Hepatocyte (in vitro differentiated cells): ENCODE results near the gene CD8B. TPM values are rescaled to one million over a fixed set of nuclear protein-coding genes. Genes with fewer than 3 reads are reported as not detected.

Experiments
- DNase-seq: peaks from one replicate; pipeline ENCODE4 v3.0.0-alpha.2; 2016; ENCODE audit warnings: low spot score
- H2AFZ ChIP-seq: fragments of 200-600 bp; sonication (generic); 2 replicates; pipeline ENCODE4 v1.6.0; 2016; ENCODE audit warnings: antibody characterized with exemption, mild to moderate bottlenecking
- H3K27ac ChIP-seq: fragments of 200-600 bp; sonication (generic); 2 replicates; pipeline ENCODE4 v1.5.1; 2016; ENCODE audit warnings: mild to moderate bottlenecking
- H3K27me3 ChIP-seq: fragments of 200-600 bp; sonication (generic); 2 replicates; pipeline ENCODE4 v1.6.1; 2016
- H3K36me3 ChIP-seq: fragments of 200-600 bp; sonication (generic); replicated peaks from 2 replicates; pipeline ENCODE4 v1.5.1; 2016; ENCODE audit warnings: low read depth; ENCODE audit not compliant: insufficient read depth
- H3K4me1 ChIP-seq: fragments of 200-600 bp; sonication (generic); 2 replicates; pipeline ENCODE4 v1.5.1; 2016; ENCODE audit warnings: mild to moderate bottlenecking, moderate library complexity; ENCODE audit not compliant: insufficient read depth
- H3K4me2 ChIP-seq: fragments of 200-600 bp; sonication (generic); 2 replicates; pipeline ENCODE4 v1.6.0; 2016
- H3K4me3 ChIP-seq: fragments of 200-600 bp; sonication (generic); 2 replicates; pipeline ENCODE4 v1.5.1; 2016; ENCODE audit warnings: mild to moderate bottlenecking
- H3K79me2 ChIP-seq: fragments of 200-600 bp; sonication (generic); 2 replicates; pipeline ENCODE4 v1.6.0; 2017; ENCODE audit warnings: mild to moderate bottlenecking
- H3K9me2 ChIP-seq: fragments of 200-600 bp; sonication (generic); replicated peaks from 2 replicates; pipeline ENCODE4 v1.6.0; 2017; ENCODE audit warnings: mild to moderate bottlenecking; ENCODE audit not compliant: insufficient read depth
- H3K9me3 ChIP-seq: fragments of 200-600 bp; sonication (generic); 2 replicates; pipeline ENCODE4 v1.5.1; 2016; ENCODE audit warnings: low read depth, mild to moderate bottlenecking
- H4K20me1 ChIP-seq: fragments of 200-600 bp; sonication (generic); 2 replicates; pipeline ENCODE4 v1.6.0; 2016; ENCODE audit warnings: mild to moderate bottlenecking; ENCODE audit not compliant: insufficient read depth, poor library complexity, severe bottlenecking
- EZH2 ChIP-seq: fragments of 200-600 bp; sonication (generic); IDR thresholded peaks from 2 replicates; pipeline ENCODE4 v1.6.1; 2016; ENCODE audit warnings: antibody characterized with exemption, mild to moderate bottlenecking, borderline replicate concordance
- EZH2phosphoT487 ChIP-seq: fragments of 200-600 bp; sonication (generic); IDR thresholded peaks from one replicate; pipeline ENCODE4 v1.6.1; 2018; ENCODE audit warnings: antibody characterized with exemption, mild to moderate bottlenecking, low read depth, moderate library complexity; ENCODE audit not compliant: unreplicated experiment, severe bottlenecking
- WGBS: methylation state at CpG from one replicate; pipeline ENCODE4 v1.1.6; 2016; ENCODE audit warnings: low lambda C conversion rate; ENCODE audit errors: missing lambda C conversion rate; 5-methylcytosine and 5-hydroxymethylcytosine counted together
- polyA plus RNA-seq: library from polyadenylated mRNA; unstranded; fragments of >200 nt; fragmentation: Nextera tagmentation; extraction: Ambion mirVana; gene quantifications from 2 replicates; pipeline ENCODE4 v1.2.1, GENCODE V29; 2016
- total RNA-seq: library from RNA; depleted of rRNA; stranded (reverse); fragments of >200 nt; gene quantifications from 2 replicates; pipeline ENCODE4 v1.2.3, GENCODE V29; 2014
- TF ChIP-seq, protein P1 (sequence below): fragments of 200-600 bp; sonication (generic); IDR thresholded peaks from 2 replicates; pipeline ENCODE4 v1.5.1; 2016; ENCODE audit warnings: antibody characterized with exemption, mild to moderate bottlenecking; ENCODE audit not compliant: poor library complexity

CD8B gene
- total and polyA plus RNA-seq, 2 experiments from 2014 or later, result 1.00 to 3.0 TPM

DNA sequence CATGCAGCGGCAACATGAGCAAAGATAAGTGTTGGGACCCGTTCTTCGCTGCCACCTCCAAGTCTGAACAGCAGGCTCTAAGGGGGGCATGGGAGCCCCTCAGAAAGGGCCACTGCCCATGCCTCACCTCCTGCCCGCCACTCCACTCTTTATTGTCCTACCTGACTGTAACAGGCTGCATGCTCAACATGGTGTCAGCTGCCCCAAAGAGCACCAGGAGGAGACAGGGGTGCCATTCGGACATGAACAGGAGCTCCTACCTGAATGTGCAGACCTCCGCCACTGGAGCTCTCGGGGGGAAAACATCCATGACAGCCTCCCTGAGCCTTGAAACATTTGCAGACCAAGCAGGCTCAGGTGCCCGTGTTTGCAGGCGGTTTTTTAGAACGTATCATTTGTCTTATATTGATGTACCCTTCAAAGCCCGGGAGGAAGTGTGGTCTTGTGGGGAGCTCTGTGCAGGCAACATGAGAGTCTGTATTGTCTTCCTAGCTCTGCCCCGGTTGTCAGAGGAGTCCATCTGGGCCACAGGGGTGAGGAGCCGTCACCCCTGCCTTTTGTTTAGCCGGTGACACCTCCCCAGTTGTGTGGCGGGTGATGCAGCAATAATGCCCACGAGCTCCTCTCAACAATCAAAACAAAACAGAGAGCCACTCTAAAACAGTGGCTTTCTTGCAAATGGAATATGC is 35.8 kb downstream of the CD8B start:
- 93% methylated on average over 16 of the region's 16 CpGs for WGBS
- Histone ChIP-seq H3K27ac (no peak overlapping the region), H2AFZ (no peak overlapping the region), H3K4me3 (no peak overlapping the region), H3K79me2 (no peaks in the 10 kb centered on the region), H3K9me2 (no peaks in the 10 kb centered on the region), H3K4me2 (no peak overlapping the region), H3K4me1 (no peaks in the 10 kb centered on the region), H3K36me3 (no peaks in the 10 kb centered on the region), H3K27me3 (no peaks in the 10 kb centered on the region), H4K20me1 (no peaks in the 10 kb centered on the region), H3K9me3 (no peaks in the 10 kb centered on the region)
- no peak for DNase-seq
- TF ChIP-seq EZH2phosphoT487, result no peak
- TF ChIP-seq, protein P1, sequence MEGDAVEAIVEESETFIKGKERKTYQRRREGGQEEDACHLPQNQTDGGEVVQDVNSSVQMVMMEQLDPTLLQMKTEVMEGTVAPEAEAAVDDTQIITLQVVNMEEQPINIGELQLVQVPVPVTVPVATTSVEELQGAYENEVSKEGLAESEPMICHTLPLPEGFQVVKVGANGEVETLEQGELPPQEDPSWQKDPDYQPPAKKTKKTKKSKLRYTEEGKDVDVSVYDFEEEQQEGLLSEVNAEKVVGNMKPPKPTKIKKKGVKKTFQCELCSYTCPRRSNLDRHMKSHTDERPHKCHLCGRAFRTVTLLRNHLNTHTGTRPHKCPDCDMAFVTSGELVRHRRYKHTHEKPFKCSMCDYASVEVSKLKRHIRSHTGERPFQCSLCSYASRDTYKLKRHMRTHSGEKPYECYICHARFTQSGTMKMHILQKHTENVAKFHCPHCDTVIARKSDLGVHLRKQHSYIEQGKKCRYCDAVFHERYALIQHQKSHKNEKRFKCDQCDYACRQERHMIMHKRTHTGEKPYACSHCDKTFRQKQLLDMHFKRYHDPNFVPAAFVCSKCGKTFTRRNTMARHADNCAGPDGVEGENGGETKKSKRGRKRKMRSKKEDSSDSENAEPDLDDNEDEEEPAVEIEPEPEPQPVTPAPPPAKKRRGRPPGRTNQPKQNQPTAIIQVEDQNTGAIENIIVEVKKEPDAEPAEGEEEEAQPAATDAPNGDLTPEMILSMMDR, result no peak
- TF ChIP-seq EZH2, result no peak

DNA sequence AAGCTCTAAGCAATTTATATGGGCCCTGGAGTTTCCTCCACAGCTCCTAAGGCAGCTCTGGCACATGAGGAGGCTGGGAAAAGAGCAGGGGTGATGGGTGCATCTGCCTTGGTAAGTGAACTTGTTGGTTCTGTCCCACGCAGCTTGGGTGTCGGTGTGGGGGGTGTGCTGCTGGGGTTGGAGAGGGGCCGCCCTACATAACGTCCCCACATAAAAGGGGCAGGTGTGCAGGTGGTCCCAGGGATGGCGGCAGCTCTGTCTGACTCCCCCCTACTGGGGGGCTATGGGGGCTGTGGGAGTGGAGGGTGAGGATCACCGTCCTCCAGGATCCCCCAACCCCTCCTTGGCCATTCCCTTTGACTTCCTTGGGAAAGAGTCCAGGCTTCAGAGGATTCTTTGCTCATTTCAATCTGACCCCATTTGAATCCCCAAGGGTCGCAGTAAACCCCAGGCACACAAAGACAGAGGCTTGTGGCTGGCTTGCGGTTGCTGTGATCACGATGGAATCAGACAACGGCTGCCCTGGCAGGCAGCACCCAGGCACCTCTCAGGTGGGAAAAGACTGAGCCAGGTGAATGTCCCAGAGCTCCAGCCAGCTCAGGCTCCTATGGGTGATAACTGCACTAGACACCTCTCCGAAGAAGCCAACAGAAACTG is 36.5 kb downstream of the CD8B start:
- no peaks in the 10 kb centered on the region for H3K4me1 ChIP-seq
- H3K79me2 ChIP-seq, result no peaks in the 10 kb centered on the region
- no peak overlapping the region for H2AFZ ChIP-seq
- no peaks in the 10 kb centered on the region for H3K27me3 ChIP-seq
- no peaks in the 10 kb centered on the region for H3K36me3 ChIP-seq
- no peak overlapping the region for H3K4me2 ChIP-seq
- no peaks in the 10 kb centered on the region for H3K9me3 ChIP-seq
- no peak overlapping the region for H3K4me3 ChIP-seq
- DNase-seq, result no peak
- H3K9me2 ChIP-seq, result no peaks in the 10 kb centered on the region
- no peak overlapping the region for H3K27ac ChIP-seq
- 93% methylated on average over 9 of the region's 11 CpGs for WGBS
- H4K20me1 ChIP-seq, result no peaks in the 10 kb centered on the region
- TF ChIP-seq, protein P1, result no peak
- no peak for TF ChIP-seq EZH2
- TF ChIP-seq EZH2phosphoT487, result no peak

DNA sequence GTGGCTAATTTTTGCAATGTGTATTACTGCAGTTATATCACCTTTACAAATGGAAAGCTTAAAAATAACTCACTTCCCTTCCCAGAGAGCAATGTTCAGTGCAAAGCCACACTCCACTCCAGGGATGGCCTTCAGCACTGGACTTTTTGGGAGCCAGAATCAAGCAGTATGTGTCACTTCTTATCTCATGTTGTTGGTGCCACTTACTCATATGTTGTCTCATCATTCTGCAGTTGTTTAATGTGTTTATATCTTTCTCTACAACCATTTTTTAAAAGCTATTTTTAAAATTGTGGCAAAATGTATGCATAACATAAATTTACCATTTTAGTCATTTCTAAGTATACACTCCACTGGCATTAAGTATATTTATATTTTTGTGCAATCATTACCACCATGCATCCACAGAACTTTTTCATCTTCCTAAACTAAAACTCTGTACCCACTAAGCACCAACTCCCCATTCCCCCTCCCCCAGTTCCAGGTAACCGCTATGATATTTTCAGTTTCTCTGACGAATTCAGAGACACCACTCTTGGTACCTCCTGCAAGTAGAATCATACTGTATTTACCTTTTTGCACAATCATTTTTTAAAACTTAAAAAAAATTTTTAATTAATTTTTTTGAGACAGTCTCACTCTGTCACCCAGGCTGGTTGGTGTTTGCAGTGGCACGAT is 38.9 kb downstream of the CD8B start:
- no peak overlapping the region for H3K4me3 ChIP-seq
- no peaks in the 10 kb centered on the region for H3K27me3 ChIP-seq
- H2AFZ ChIP-seq, result no peak overlapping the region
- WGBS, result 93% methylated on average over 3 of the region's 3 CpGs
- no peaks in the 10 kb centered on the region for H4K20me1 ChIP-seq
- H3K4me1 ChIP-seq, result peaks cover 6% of the 10 kb centered on the region
- H3K4me2 ChIP-seq, result no peak overlapping the region
- no peaks in the 10 kb centered on the region for H3K36me3 ChIP-seq
- H3K27ac ChIP-seq, result no peak overlapping the region
- no peak for DNase-seq
- no peaks in the 10 kb centered on the region for H3K9me3 ChIP-seq
- H3K9me2 ChIP-seq, result no peaks in the 10 kb centered on the region
- no peaks in the 10 kb centered on the region for H3K79me2 ChIP-seq
- TF ChIP-seq EZH2phosphoT487 (no peak), EZH2 (no peak)
- TF ChIP-seq, protein P1, result no peak
